ENCODE results near the gene AFAP1.

DNA sequence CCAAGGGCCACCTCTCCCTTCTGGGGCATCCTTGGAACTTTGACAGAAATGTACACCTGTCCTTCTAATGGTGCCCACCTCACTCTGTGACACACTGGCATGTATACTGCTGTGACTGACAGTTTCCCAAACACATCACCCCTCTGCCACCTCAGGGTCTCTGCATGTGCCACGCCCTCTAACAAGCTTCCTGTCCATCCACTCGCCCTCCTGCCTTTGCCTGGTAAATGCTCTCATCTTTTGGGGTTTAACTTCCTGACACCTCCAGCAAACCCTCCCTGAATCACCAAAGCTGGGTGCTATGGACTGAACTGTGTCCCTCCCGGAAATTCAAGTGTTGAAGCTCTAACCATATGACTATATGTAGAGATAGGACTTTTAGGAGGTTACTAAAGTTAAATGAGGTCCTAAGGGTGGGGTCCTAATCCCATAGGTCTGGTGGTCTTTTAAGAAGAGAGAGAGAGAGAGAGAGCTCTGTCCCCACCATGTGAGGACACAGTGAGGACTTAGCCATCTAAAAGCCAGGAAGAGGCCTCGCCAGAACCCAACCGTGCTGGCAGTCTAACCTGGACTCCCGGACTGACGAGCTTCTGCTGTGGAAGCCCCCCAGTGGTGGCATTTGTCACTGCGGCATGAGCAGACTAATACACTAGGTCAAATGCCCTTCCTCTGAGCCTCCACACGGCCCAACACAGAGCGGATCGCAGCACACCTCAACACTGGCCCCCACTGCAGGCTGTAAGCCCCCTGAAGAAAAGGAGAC is 95.6 kb downstream of the AFAP1 start:
- TF ChIP-seq, protein P1, sequence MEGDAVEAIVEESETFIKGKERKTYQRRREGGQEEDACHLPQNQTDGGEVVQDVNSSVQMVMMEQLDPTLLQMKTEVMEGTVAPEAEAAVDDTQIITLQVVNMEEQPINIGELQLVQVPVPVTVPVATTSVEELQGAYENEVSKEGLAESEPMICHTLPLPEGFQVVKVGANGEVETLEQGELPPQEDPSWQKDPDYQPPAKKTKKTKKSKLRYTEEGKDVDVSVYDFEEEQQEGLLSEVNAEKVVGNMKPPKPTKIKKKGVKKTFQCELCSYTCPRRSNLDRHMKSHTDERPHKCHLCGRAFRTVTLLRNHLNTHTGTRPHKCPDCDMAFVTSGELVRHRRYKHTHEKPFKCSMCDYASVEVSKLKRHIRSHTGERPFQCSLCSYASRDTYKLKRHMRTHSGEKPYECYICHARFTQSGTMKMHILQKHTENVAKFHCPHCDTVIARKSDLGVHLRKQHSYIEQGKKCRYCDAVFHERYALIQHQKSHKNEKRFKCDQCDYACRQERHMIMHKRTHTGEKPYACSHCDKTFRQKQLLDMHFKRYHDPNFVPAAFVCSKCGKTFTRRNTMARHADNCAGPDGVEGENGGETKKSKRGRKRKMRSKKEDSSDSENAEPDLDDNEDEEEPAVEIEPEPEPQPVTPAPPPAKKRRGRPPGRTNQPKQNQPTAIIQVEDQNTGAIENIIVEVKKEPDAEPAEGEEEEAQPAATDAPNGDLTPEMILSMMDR (IDR thresholded peaks at IDR 0.05; ENCODE audit: insufficient read depth, low read depth, low read length): peak; percentile 72
- no peak for TF ChIP-seq EZH2 (IDR thresholded peaks at IDR 0.05; ENCODE audit: insufficient read depth, low read length)

Data from astrocyte (in vitro differentiated cells and primary cell).